Stimulated activated CD8-positive, alpha-beta memory T cell treated with anti-CD3 and anti-CD28 coated beads, Interleukin-12 subunit alpha, Interleukin-12 subunit beta, amount 100 ng/mL, for 24 hours (primary cell): ENCODE measurements around the gene ZFYVE28.

Experiments used
- DNase-seq: peaks from one replicate; pipeline ENCODE4 v3.0.0-alpha.2; 2020; ENCODE audit errors: extremely low read depth

Gene ZFYVE28

GRCh38 chr4:2428496-2429213 is 10.2 kb upstream of the ZFYVE28 start:
- no peak for DNase-seq

GRCh38 chr4:2427383-2428334 is 9.2 kb upstream of the ZFYVE28 start:
- no peak for DNase-seq

GRCh38 chr4:2426711-2427275 is 8.3 kb upstream of the ZFYVE28 start:
- no peak for DNase-seq

GRCh38 chr4:2426069-2426397 is 7.6 kb upstream of the ZFYVE28 start:
- DNase-seq: no peak

GRCh38 chr4:2425386-2426068 is 7.1 kb upstream of the ZFYVE28 start:
- DNase-seq: no peak

GRCh38 chr4:2424581-2424980 is 6.1 kb upstream of the ZFYVE28 start:
- no peak for DNase-seq

GRCh38 chr4:2423695-2424094 is 5.2 kb upstream of the ZFYVE28 start:
- no peak for DNase-seq

- DNase-seq: no peak
Observed at GRCh38 chr4:2423066-2423465, 4.6 kb upstream of the ZFYVE28 start.

- DNase-seq: no peak
Observed at GRCh38 chr4:2421928-2422327, 3.5 kb upstream of the ZFYVE28 start.

GRCh38 chr4:2419814-2420213 is 1.4 kb upstream of the ZFYVE28 start:
- DNase-seq: no peak

- peak; percentile 96 for DNase-seq
Observed at GRCh38 chr4:2418650-2419571, 466 bp upstream of the ZFYVE28 start, which contains the start of gene CFAP99. Gene CFAP99 (plus strand): TSS chr4:2418955.

GRCh38 chr4:2417226-2417764 is 1.1 kb downstream of the ZFYVE28 start:
- no peak for DNase-seq

- no peak for DNase-seq
Observed at GRCh38 chr4:2416564-2417225, 1.8 kb downstream of the ZFYVE28 start.

GRCh38 chr4:2415881-2416563 is 2.4 kb downstream of the ZFYVE28 start:
- DNase-seq: no peak

- DNase-seq: no peak
Observed at GRCh38 chr4:2415213-2415612, 3.2 kb downstream of the ZFYVE28 start.

GRCh38 chr4:2413821-2414610 is 4.4 kb downstream of the ZFYVE28 start:
- no peak for DNase-seq

GRCh38 chr4:2412885-2413716 is 5.3 kb downstream of the ZFYVE28 start:
- peak; percentile 66 for DNase-seq

- DNase-seq: peak; percentile 45
Observed at GRCh38 chr4:2412534-2412884, 5.9 kb downstream of the ZFYVE28 start.
